OCI-LY7 (cell line): ENCODE measurements around the gene TARS3. TPM values are rescaled to one million over a fixed set of nuclear protein-coding genes. Genes with fewer than 3 reads are reported as not detected.

Source experiments
- BruUV-seq: library from RNA; stranded (reverse); fragments of 400-500 nt; replicated peaks from 2 replicates; lab custom pipeline; 2021; lab: Mats Ljungman, UMichigan
- CTCF ChIA-PET: fragments of 300-600 bp; sonication (Branson Sonifier 250); formaldehyde crosslinking; loops from one replicate; lab custom pipeline; 2022; ENCODE audit warnings: antibody characterized with exemption; ENCODE audit not compliant: unreplicated experiment; lab: Charles Lee
- POLR2A ChIA-PET: fragments of 300-600 bp; sonication (Branson Sonifier 250); formaldehyde crosslinking; loops from one replicate; lab custom pipeline; 2022; ENCODE audit warnings: antibody characterized with exemption; lab: Charles Lee
- DNase-seq: peaks from one replicate; pipeline ENCODE4 v3.0.0-alpha.2; 2015; ENCODE audit warnings: low spot score
- H2AFZ ChIP-seq: fragments of 200-600 bp; sonication (generic), shearing (Covaris generic); 2 replicates; pipeline ENCODE4 v1.6.1; 2014; ENCODE audit warnings: mild to moderate bottlenecking, antibody characterized with exemption, low read length, moderate library complexity
- H3K27ac ChIP-seq: fragments of 200-600 bp; sonication (generic); 2 replicates; pipeline ENCODE4 v1.5.1; 2014; ENCODE audit warnings: mixed run types, low read depth, mild to moderate bottlenecking, moderate library complexity, low read length, inconsistent platforms; ENCODE audit not compliant: poor library complexity, severe bottlenecking
- H3K36me3 ChIP-seq: fragments of 200-600 bp; sonication (generic); 2 replicates; pipeline ENCODE4 v1.6.1; 2014; ENCODE audit warnings: mild to moderate bottlenecking, antibody characterized with exemption, low read length, moderate library complexity, mixed read lengths; ENCODE audit not compliant: insufficient read depth
- H3K4me1 ChIP-seq: fragments of 200-600 bp; sonication (generic); 2 replicates; pipeline ENCODE4 v1.5.1; 2014; ENCODE audit warnings: mild to moderate bottlenecking, low read length; ENCODE audit not compliant: insufficient read depth, poor library complexity, severe bottlenecking
- H3K4me2 ChIP-seq: fragments of 200-600 bp; sonication (generic); 2 replicates; pipeline ENCODE4 v1.6.1; 2014; ENCODE audit warnings: mild to moderate bottlenecking, low read length
- H3K4me3 ChIP-seq: fragments of 200-600 bp; sonication (generic); 2 replicates; pipeline ENCODE4 v1.5.1; 2014; ENCODE audit warnings: mild to moderate bottlenecking, low read depth, low read length; ENCODE audit not compliant: poor library complexity, severe bottlenecking
- H3K79me2 ChIP-seq: fragments of 200-600 bp; sonication (generic); 2 replicates; pipeline ENCODE4 v1.6.1; 2016; ENCODE audit warnings: low read depth, mild to moderate bottlenecking, low read length, moderate library complexity, mixed read lengths; ENCODE audit not compliant: insufficient read depth
- H3K9me2 ChIP-seq: fragments of 200-600 bp; sonication (generic); 2 replicates; pipeline ENCODE4 v1.6.1; 2016; ENCODE audit warnings: mild to moderate bottlenecking, low read length, mixed read lengths; ENCODE audit not compliant: insufficient read depth
- H3K9me3 ChIP-seq: fragments of 200-600 bp; sonication (generic); 2 replicates; pipeline ENCODE4 v1.6.1; 2014; ENCODE audit warnings: mild to moderate bottlenecking, mixed run types, low read length, mixed read lengths
- H4K20me1 ChIP-seq: fragments of 200-600 bp; sonication (generic); 2 replicates; pipeline ENCODE4 v1.6.1; 2014; ENCODE audit warnings: mild to moderate bottlenecking, antibody characterized with exemption, low read length, moderate library complexity, mixed read lengths; ENCODE audit not compliant: insufficient read depth
- EZH2phosphoT487 ChIP-seq: fragments of 200-600 bp; sonication (generic); IDR thresholded peaks from 2 replicates; pipeline ENCODE4 v1.6.1; 2018; ENCODE audit warnings: low read depth, borderline replicate concordance, mild to moderate bottlenecking, mixed run types, antibody characterized with exemption, low read length, moderate library complexity, mixed read lengths
- intact Hi-C: fragments of 100-400 bp; cut with micrococcal nuclease; formaldehyde crosslinking; loops from one replicate; pipeline ENCODE4 v1.10.0; 2022; ENCODE audit not compliant: unreplicated experiment
- total RNA-seq, 2 experiments: library from RNA; depleted of rRNA in 1 of 2; stranded (reverse); fragments of >200 nt in 1 of 2; shearing (Covaris generic) in 1 of 2; gene quantifications; 2 replicates each; pipeline ENCODE4 v1.2.3, GENCODE V29; 2014 to 2022
- TF ChIP-seq, protein P1 (sequence below): fragments of 200-600 bp; sonication (generic); conservative IDR thresholded peaks from 2 replicates; pipeline ENCODE4 v1.5.1; 2014; ENCODE audit warnings: mild to moderate bottlenecking, antibody characterized with exemption, low read length, moderate library complexity, mixed read lengths

Gene TARS3
- total RNA-seq, 2 experiments from 2014 or later, result 7.1 to 11.0 TPM

- TF ChIP-seq, protein P1, sequence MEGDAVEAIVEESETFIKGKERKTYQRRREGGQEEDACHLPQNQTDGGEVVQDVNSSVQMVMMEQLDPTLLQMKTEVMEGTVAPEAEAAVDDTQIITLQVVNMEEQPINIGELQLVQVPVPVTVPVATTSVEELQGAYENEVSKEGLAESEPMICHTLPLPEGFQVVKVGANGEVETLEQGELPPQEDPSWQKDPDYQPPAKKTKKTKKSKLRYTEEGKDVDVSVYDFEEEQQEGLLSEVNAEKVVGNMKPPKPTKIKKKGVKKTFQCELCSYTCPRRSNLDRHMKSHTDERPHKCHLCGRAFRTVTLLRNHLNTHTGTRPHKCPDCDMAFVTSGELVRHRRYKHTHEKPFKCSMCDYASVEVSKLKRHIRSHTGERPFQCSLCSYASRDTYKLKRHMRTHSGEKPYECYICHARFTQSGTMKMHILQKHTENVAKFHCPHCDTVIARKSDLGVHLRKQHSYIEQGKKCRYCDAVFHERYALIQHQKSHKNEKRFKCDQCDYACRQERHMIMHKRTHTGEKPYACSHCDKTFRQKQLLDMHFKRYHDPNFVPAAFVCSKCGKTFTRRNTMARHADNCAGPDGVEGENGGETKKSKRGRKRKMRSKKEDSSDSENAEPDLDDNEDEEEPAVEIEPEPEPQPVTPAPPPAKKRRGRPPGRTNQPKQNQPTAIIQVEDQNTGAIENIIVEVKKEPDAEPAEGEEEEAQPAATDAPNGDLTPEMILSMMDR, result no peak
- no peak for TF ChIP-seq EZH2phosphoT487
- no TSS peak for BruUV-seq
- intact Hi-C loops, result no loop called here
- no peak overlapping the region for H2AFZ ChIP-seq
- no peaks in the 10 kb centered on the region for H3K9me3 ChIP-seq
- no peaks in the 10 kb centered on the region for H3K79me2 ChIP-seq
- CTCF ChIA-PET, result no interaction called here
- no peaks in the 10 kb centered on the region for H3K4me1 ChIP-seq
- H3K27ac ChIP-seq, result no peak overlapping the region
- no peak for DNase-seq
- H3K9me2 ChIP-seq, result no peaks in the 10 kb centered on the region; the same call in 1 of the 2 replicates
- H3K36me3 ChIP-seq, result peaks cover 6% of the 10 kb centered on the region; the same call in 1 of the 2 replicates
- H3K4me2 ChIP-seq, result no peak overlapping the region
- H3K4me3 ChIP-seq, result no peak overlapping the region
- H4K20me1 ChIP-seq, result no peaks in the 10 kb centered on the region
- POLR2A ChIA-PET, result interaction anchor here (0.7 to 1.1 kb wide), 3 partner anchors 9 to 25 kb away, joined by 3 read pairs; no protein-coding TSS in a partner anchor
Observed at GRCh38 chr15:101692801-101693598, 31.3 kb downstream of the TARS3 start.

- H3K79me2 ChIP-seq, result no peaks in the 10 kb centered on the region
- BruUV-seq, result no TSS peak
- ChIA-PET CTCF (no interaction called here), POLR2A (interaction anchor here (0.5 kb wide), 1 partner anchor 32 kb away, joined by 4 read pairs; no protein-coding TSS in a partner anchor)
- H4K20me1 ChIP-seq, result no peaks in the 10 kb centered on the region
- H3K27ac ChIP-seq, result no peak overlapping the region
- H3K4me3 ChIP-seq, result no peak overlapping the region
- H3K9me3 ChIP-seq, result no peaks in the 10 kb centered on the region
- intact Hi-C loops, result no loop called here
- TF ChIP-seq, protein P1, result no peak
- no peak for TF ChIP-seq EZH2phosphoT487
- no peaks in the 10 kb centered on the region for H3K4me1 ChIP-seq
- DNase-seq, result no peak
- H3K9me2 ChIP-seq, result no peaks in the 10 kb centered on the region
- no peak overlapping the region for H2AFZ ChIP-seq
- no peaks in the 10 kb centered on the region for H3K36me3 ChIP-seq
- H3K4me2 ChIP-seq, result no peak overlapping the region
Observed at GRCh38 chr15:101689901-101690300, 34.4 kb downstream of the TARS3 start.

- DNase-seq, result no peak
- Histone ChIP-seq H2AFZ (no peak overlapping the region), H3K4me2 (no peak overlapping the region), H3K27ac (no peak overlapping the region), H3K9me2 (no peaks in the 10 kb centered on the region), H3K79me2 (no peaks in the 10 kb centered on the region), H4K20me1 (no peaks in the 10 kb centered on the region), H3K4me3 (no peak overlapping the region), H3K36me3 (no peaks in the 10 kb centered on the region), H3K9me3 (no peaks in the 10 kb centered on the region), H3K4me1 (no peaks in the 10 kb centered on the region)
- no peak for TF ChIP-seq EZH2phosphoT487
- TF ChIP-seq, protein P1, result no peak
- CTCF ChIA-PET, result no interaction called here
- POLR2A ChIA-PET, result interaction anchor here (0.6 kb wide), 1 partner anchor 116 kb away, joined by 3 read pairs; no protein-coding TSS in a partner anchor
- intact Hi-C loops, result no loop called here
- BruUV-seq, result no TSS peak
Observed at GRCh38 chr15:101686718-101687117, 37.6 kb downstream of the TARS3 start.
